HG02973 (cell line): ENCODE results near the gene PRICKLE2.

Experiments
- ATAC-seq: cut with Tn5 transposase; IDR thresholded peaks from one replicate; pipeline ENCODE4 v1.9.1; 2021; ENCODE audit warnings: moderate library complexity; ENCODE audit not compliant: unreplicated experiment

The PRICKLE2 gene

GRCh38 chr3:64163019-64163754 is 62.1 kb downstream of the PRICKLE2 start:
- no peak for ATAC-seq

DNA sequence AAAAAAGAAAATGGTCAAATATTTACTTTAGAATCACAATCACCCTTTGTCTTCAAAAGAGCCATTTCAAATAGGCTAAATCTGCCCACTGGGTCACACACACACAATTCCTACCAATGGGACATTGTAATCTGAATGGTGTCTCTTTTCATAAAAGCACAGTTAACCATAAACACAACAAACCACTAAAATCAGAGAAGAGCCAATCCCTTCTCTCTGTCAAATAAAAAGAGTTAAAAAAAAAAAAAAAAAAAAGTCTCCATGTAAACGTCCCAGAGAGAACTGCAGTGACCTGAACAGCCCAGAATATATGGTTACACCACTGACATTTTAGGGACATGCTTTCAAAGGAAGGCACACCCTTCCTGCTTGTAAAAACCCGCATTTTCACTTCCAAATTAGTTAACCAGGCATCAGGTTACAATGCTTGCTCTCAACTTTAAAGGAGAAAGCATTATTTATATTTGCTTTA is 63.7 kb downstream of the PRICKLE2 start:
- no peak for ATAC-seq

DNA sequence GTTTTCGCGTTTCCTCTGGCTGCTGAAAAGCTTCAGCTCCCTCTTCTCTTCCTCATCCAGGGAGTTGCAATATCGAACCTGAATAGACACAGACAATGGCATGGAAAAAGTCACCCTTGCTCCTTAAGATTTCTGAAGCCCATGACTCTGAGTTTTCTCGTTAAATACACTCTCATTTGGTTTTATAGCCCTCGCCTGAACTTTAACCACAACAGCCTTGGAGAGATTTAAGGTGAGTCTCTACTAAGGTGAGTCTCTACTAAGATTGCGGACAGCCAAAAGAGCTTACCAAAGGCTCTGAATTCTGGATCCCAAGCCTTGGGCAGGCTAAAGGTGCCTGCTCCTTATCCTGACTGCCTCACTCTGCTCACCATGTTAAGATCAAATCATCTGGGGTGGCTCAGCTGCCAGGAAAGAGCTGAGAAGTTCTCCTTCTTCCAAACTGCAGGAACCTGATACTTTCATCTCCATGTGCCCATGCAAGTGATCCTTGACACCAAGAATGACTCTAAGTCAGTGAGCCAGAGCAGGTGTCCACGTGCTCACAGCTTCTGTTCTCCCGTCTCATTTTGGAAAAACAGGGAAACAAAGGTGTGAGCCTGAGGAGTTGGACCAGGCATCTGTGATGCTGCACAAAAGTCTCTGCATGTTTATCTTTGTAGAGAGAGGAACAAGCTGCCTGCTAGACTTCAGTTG is 65.1 kb downstream of the PRICKLE2 start:
- ATAC-seq, result no peak

- ATAC-seq, result no peak
Measured at GRCh38 chr3:64158334-64158733, 66.9 kb downstream of the PRICKLE2 start.

DNA sequence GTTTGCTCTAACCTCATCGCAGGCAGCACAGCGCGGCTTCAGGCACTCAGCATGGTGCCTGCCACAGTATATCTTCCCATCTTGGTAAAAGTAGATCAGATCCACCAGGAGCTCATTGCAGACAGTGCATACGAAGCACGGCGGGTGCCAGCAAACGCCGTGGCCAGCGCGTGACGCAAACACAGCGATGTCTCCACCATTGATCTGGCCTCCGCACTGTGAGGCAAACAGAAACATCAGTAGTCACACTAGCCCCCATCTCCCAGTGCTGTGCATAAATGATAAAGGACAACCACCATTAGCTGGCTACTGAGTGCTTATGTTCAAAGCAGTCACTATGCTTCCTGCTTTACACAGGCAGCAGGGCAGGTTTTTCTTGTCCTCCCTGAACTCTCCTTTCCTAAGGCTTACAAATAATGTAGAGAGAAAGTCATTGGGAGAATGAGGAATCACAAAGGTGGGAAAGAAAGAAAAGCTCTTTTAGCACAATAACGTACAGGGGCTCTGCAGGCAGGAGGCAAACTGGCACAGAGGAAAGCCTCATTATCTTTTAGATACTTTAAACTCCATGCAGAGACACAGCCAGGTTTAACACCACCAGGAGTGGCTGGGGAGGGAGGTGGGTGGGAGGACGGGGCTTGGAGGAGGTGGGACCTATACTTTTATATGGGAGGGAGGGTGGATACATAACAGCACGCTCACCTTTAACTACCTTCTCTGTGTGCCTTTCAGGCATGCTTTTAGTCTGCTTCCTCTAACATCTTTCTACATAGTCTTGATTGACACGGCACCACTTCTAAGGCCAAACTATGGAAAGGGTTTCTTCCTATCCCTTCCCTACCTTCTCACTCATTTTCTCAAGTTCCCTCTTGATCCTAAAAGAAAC is 67.9 kb downstream of the PRICKLE2 start:
- ATAC-seq, result no peak

DNA sequence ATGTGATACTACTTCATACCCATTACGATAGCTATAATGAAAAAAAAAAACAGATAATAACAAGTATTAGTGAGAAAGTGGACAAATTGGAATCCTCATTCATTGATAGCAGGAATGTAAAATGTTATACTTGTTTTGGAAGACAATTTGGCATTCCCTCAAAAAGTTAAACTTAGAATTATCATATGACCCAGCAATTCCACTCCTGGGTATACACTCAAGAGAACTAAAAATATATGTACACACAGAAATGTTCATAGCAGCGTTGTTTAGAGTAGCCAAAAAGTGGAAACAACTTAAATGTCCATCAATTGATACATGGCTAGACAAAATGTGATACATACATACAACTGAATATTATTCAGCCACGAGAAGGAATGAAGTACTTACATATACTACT is 69.9 kb downstream of the PRICKLE2 start:
- ATAC-seq, result no peak

DNA sequence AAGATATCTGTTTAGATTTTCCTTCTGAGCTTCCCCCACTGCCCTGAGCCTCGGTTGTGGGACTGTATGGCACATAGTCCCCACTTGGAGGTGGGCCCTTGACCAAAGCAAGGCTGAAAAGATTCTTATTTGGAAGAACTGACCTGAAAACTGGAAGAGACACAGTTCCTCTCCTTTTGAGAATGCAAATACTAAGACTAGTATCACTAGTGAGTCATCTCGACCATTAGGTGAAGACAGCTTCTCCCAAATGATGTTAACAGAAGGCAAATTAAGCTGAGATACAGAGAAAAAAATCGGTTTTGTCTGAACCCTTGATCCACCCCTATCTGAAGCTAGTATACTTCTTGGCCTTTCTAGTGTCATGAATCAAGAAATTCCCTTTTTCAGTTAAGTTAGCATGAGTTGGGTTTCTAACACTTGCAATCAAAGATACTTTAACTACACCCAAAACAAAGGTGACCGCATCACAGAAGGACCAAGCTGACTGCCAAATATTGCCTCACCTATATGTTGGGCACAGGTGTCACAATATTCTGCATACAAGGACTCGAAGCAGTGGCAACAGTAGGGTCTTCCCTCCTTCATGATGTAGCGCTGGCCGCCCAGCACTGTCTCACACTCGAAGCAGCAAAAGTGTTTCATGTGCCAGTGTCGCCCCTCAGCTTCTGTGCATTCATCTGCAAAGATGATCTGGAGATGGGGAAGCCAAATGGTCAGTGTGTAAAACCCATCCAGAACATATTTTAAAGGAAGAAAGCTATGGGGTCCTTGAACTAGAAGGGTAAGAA is 72.4 kb downstream of the PRICKLE2 start:
- ATAC-seq, result no peak

DNA sequence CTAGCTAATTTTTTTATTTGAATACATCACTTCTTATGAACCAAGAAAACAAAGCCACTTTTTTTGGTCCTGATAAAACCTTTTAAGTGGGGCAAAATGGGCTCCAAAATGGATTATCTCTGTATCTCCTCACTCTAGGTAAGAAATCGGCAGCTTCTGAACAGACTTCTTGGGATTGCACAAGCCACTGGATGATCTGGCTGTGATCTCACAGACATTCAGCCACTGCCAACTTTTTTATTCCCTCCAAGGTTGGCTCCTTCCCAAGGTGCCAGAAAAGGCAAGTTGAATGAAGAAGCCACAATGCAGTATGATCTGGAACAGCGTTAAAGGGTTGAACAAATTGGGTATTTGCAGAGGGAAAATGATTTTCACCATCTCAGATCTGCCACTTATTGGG is 73.2 kb downstream of the PRICKLE2 start:
- no peak for ATAC-seq

GRCh38 chr3:64151342-64151871 is 73.9 kb downstream of the PRICKLE2 start:
- no peak for ATAC-seq

DNA sequence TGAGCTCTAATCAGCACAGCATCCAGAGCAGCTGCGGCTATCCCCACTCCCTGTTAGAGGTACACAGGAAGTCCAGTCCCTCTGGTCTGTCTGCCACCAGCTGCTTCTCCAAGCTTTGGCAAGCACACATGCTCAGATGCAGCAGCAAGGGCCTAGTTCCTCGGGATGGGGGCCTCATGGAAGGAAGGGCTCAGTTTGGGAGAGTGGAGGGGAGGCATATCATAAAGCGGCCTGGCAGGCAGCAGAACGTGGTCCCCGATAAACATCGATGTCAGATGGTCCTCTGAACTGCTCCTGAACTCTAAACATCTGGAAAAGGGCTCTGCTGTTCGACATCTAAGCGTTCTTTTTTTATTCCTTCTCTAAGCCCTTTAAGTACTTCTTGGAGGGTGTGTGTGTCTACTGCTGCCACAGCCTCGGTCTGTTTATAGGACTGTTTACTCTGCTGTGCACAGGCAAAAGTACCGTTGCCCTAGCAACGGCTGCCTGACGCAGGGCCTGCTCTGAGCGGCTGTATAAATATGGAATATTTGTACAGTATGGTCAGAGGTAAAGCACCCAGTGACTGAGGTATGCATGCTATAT is 74.6 kb downstream of the PRICKLE2 start:
- no peak for ATAC-seq

- no peak for ATAC-seq
Measured at GRCh38 chr3:64149886-64150285, 75.4 kb downstream of the PRICKLE2 start.

DNA sequence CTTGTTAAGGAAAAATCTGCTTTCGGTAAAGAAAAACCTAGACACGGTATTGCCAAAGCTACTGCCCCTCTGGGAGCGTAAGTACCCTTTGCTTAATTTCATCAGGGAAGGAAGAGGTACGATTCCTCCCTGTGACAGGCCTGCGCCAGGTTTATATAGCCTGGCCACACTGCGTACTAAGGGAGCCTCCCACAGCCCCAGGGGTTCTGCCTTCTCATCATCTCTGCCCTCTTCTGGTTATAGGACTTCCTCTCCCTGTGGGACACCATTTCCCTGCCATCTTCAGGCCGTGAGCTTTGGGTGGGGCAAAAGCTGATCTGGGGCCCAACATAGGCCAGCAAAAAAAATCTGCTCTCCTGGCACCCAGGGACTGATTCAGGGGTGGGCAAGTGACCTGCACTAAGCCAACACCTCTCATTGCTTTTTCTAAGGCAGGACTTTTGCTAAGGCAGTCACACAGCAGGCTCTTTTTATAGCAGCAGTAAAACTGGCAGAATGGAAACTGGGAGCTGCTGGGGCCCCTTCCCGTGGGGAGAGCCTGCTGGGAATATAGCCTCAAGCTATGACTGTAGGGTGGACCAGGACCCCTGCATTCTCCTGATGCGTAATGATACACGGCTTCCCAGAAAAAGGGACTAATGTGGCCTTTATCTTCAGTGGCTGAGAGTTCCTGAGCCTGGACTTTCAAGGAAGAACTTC is 76.2 kb downstream of the PRICKLE2 start:
- no peak for ATAC-seq

- no peak for ATAC-seq
Measured at GRCh38 chr3:64147211-64147610, 78.1 kb downstream of the PRICKLE2 start.

DNA sequence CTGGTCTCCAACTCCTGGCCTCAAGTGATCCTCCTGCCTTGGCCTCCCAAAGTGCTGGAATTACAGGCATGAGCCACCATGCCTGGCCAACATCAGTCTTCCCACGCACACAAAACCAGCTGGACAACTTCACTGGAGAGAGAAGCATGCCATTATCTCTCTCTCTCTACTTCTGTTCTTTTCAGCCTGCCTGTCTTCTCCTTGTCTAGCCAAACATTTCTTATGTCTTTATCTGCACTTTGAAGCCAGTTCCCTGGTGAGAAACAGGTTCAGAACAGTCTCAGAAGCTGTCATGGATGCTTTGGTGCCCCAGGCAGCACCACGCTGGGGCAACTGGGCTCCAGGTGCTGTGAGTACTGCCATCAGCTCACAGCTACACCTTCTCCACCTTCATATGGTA is 79.8 kb downstream of the PRICKLE2 start:
- ATAC-seq, result no peak

- ATAC-seq, result no peak
Measured at GRCh38 chr3:64144241-64144900, 80.9 kb downstream of the PRICKLE2 start.

- ATAC-seq, result no peak
Measured at GRCh38 chr3:64143409-64144130, 81.7 kb downstream of the PRICKLE2 start.

DNA sequence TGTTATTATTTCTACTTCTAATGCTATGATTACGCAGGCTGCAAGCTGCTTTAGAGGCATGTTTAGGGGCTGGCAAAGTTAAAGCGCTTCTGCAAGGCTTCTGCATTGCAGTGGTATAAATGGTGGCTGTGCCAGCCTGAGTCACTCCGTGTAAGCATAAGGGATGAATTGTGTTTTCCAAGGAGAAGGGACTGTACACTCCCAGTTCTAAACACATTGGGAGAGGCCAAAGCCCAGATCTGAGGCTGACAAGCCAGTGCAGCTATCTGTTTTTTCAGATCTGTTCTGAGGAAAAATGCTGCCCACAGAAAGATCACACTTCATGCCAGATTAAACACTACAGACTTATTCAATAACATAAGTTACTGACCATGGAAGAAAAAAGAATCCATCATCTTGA is 83.8 kb downstream of the PRICKLE2 start:
- ATAC-seq, result no peak

GRCh38 chr3:64140651-64141050 is 84.6 kb downstream of the PRICKLE2 start:
- ATAC-seq, result no peak
